GM18909 (cell line): Measurements from ENCODE around the gene PLEKHA5.

Source experiments
- ATAC-seq: cut with Tn5 transposase; IDR thresholded peaks from one replicate; pipeline ENCODE4 v1.9.1; 2021; ENCODE audit warnings: mild to moderate bottlenecking; ENCODE audit not compliant: unreplicated experiment, poor library complexity

PLEKHA5 gene

DNA sequence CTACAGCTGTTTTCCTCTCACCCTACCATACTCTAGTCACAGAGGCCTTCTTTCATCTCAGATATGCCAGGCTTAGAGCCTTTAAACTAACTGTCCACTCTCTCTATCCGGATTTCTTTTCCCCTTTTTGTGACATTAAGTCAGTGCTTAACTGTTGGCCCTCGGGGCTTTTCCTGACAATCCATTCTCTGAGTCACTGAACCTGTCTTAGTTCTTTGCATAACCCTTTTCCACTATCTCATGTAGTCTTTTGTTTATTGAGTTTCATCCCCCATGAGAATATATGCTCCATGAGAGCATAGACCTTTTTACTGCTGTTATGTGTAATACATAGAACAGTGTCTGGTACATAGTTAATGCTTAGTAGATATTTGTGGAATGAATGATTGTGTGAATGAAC is 68.7 kb downstream of the PLEKHA5 start:
- no peak for ATAC-seq

DNA sequence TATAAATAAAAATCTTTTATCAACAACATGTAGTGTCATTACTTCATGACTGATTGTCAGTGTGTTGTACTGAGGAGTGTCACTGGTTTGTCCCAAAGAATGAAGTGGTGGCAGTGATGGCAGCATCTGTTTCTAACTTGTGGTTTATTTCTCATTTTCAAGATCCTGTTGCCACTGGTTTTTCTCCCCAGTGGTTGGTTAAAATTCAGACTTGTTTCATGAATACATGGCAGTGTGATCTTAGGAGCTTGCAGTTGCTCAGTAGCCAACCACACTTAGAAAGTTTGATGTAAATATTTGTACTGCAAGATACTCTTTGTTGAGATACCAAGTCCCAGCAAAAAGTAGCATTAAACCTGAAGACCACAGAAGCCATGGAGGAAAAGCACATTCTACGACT is 69.8 kb downstream of the PLEKHA5 start:
- no peak for ATAC-seq

DNA sequence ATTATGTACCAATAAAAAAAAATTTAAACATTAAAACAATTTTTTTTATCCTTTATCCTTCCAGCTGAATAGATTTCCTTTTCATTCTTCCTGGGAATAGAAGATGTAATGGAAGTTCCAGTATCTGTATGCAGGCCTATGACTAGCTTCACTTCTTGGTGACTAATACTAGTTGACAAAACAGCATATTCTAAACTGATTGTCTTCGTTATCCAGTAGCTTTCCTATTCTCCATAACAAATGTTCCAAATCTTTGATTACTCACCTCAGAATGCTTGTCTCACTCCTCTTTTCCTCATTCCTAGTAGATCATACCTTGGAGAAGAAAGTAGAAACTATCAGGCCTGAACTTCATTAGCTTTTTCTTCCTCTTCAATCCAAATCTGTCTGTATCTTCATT is 70.7 kb downstream of the PLEKHA5 start:
- ATAC-seq, result no peak

DNA sequence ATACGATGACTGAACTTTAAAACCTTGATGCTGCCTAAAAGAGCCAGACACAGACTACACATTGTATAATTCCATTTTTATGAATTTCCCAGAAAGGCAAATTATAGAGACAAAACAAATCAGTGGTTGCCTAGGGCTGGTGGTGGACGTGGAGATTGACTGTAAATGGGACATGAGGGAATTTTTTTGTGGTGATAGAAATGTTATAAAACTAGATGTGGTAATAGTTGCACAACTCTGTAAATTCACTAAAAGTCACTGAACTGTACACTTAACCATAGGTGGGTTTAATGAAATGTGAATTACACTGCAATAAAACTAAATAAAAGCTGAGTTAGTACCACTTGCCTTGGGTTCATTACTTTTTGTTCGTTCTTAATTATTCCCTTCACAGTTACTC is 72.1 kb downstream of the PLEKHA5 start:
- ATAC-seq, result no peak

DNA sequence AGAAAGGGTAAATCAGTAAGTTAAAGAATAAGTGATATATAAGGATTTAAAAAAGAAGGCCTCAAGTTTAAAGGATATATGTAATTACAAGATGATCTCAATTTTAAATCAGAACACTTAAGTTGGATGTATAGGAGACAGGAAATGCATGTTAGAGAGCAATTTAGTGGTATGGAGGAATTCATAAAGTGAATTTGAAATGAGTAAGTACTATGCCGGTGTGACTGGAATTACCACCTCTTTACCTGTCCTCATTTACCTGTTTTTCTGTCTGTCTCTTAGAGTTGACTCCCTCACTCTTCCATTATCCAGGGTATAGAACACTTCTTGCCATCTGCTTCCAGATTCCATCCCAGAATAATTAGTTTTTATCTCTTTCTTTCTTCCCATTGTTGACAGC is 73.5 kb downstream of the PLEKHA5 start:
- no peak for ATAC-seq

DNA sequence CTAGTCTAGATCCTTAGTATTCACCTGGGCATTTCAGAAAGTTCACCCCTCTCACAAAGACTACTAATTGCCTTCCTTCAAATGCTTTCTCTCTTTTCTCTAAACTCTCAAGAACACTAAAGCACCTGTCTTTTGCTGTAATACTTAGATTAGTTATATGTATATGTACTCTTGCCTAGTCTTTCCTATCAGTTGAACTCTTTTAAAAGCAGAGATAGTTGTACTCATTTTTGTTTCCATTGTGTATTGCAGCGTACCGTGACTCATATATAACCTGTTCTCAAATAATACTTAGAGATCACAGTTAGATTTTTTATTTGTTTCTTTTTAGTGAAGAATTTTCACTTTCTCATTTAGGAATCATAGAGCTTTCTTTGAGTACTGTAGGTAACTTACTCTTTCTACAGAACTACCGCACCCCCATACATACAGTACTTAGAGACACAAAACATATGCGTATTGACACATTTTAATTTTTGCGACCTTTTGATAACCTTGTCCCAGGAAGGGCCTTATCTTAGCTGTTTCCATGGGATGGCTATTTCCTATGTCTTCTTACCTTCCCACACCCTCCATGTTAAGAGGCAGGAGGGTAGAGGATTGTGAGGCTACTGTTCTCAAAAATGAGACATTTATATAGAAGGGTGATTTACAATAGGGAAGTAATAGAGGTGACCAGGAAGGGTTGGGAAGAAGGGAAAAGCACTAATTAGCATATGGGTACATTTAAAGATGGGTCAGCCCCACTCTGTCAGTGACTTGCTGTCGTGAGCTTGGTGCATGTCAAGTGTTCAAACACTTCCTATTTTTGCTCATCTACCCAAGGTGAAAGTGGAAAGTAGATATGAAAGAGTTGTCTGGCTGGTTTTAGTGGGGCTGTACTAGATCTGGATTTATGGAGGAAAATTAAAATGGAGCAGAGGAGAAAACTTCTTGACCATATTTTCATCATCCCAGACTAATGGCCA is 74.3 kb downstream of the PLEKHA5 start:
- ATAC-seq, result no peak

DNA sequence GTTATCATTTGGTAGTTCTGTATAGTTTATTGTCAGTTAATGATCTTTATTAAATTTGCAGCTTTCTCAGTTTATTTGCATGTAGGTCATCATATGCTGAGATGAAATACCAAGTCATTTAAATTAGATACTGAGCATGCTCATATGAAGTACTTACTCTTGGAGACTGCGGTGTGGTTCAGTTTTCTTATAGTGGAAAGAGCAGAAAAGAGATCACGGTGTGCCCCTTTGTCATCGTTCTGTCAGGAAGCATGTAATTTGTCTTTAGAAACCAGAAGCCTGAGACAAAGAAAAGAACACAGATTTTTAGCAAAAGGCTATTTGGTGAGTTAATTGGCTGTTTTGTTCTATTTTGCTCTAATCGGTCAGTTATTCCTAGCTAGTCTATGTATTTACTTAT is 75.6 kb downstream of the PLEKHA5 start:
- ATAC-seq, result no peak

DNA sequence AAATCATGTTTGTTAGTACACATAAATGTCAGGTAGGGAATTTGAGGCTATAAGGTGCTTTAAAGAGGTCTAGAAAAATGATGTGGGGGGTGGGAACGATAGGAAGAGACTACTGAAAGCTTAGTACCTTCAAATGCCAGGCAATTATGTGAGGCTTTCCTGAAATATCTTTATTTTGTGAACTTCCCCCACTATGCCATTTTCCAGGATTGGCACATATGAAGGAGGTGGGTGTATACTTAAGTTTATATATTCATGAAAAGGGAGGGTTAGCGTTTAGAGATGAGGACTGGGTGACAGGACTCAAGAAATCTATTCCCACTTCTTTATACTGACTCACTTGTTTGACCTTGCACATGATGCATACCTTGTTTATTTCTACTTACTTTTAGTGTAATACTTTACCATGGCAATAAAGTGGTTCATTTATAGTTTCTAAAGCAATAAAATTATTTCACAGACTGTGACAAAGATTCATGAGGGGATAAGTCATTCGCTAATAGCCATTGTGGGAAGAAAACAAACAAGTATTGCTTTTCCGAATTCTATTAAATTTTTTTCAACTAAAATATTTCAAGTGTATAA is 77.1 kb downstream of the PLEKHA5 start:
- ATAC-seq, result no peak

DNA sequence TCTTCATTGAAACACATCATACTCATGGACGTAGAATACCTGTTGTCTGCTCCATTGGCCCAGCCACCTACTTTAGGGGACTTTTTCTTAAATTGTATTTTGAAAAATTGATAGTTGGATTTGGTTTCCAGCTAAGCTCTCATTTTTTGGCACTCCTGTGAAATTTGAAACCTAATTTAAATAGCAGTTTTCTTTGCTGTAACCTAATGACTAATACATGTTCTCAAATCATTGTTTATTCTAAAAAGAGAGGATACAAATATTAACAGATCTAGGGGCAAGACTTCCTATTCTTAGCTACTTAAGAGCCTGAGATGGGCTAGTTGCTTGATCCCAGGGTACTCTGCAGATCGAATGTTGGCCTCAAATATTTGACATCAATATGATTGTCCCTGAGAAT is 78.9 kb downstream of the PLEKHA5 start:
- ATAC-seq, result no peak

DNA sequence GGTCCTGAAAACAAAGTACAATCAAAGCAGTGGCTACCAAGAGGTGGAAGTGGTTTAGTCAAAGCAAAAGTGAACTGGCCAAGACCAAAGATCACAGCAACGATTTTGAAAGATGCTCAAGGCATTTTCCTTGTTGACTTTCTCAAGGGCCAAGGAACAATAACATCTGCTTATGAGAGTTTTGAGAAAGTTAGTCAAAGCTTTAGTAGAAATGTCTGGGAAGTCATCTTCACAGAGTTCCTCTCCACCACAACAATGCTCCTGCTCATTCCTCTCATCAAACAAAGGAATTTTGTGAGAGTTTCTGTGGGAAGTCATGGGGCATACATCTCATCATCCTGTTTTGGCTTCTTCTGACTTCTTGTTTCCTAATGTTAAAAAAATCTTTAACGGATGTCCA is 80.1 kb downstream of the PLEKHA5 start:
- ATAC-seq, result no peak

DNA sequence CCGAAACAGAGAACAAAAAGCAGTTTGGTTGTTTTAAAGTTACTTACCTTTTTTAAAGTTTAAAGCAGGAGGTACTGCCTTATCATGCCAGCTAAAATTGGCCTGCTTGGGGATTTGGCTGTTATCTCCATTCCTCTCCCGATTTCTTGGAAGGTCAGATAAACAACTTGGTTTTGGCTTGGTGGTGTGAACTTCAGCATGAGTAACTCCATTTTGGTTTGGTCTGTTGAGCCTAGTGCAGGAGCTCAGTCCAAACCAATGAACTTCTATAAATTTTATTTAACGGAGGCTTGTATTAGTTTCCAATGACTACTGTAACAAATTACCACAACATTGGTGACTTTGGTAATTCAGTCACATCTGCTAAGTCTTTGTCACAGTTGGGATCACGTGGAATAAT is 82.3 kb downstream of the PLEKHA5 start:
- ATAC-seq, result no peak

DNA sequence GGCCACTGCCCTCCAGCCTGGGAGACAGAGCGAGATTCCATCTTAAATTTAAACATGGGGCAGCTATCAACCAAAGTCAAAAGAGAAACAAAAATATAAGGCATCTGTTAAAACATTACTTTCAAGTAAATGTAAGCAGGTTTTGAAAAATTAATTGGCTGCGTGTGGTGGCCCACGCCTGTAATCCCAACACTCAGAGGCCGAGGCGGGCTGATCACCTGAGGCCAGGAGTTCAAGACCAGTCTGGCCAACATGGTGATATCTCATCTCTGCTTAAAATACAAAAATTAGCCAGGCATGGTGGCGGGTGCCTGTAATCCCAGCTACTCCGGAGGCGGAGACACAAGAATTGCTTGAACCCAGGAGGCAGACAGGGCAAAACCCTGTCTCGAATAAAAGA is 82.7 kb downstream of the PLEKHA5 start:
- no peak for ATAC-seq

DNA sequence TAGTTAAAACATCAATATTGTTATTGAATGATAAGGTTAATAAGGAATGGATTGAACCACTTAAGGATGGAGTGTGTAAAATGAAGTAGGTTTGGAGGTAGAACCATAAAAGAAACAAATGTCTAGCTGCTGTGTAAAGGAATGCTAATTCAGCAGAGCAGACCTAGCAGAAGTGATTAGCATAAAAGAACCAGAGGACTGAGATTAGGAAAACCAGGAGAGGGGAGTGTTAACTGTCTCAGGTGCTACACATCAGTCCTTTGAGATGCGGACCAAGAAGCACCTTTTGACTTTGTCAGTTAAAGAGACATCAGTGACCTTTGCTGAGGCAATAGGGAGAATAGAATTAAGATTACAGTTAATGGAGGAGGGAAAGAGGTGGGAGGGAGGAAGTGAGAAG is 84.5 kb downstream of the PLEKHA5 start:
- ATAC-seq, result no peak

DNA sequence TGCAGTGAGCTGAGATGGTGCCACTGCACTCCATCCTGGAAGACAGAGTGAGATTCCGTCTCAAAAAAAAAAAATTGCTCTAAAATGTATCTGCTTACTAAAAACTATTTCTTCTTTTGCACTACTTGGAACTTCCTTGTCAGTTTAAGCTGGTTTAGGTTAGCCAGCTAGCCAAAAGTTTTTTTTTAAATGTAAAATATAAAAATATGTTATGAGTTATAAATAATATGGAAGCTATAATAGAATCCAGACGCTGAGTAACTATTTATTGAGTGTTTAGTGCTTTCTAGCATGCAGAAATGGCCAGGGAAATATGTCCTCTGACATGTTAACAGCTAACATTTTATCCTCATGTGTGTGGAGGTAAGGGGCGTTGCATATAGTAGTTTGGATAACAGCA is 85.6 kb downstream of the PLEKHA5 start:
- no peak for ATAC-seq

DNA sequence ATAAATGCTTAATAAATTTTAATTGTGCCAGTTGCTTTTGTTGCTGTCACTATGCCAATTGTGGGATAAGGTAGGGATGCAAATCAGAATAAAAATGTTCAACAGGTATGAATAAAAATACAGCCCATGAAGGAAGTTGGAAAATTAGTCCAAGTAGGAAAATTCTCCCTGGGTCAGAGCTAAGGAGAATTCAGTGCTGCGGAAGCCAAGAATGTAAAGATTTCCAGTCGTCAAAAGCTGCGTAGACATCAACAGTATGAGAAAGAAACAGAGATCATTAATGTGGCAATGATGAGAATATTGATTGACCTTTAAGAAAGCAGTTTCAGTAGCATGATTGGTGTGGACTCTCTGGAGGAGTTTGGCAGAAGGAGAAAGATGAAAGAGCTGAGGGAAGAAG is 87.9 kb downstream of the PLEKHA5 start:
- no peak for ATAC-seq

DNA sequence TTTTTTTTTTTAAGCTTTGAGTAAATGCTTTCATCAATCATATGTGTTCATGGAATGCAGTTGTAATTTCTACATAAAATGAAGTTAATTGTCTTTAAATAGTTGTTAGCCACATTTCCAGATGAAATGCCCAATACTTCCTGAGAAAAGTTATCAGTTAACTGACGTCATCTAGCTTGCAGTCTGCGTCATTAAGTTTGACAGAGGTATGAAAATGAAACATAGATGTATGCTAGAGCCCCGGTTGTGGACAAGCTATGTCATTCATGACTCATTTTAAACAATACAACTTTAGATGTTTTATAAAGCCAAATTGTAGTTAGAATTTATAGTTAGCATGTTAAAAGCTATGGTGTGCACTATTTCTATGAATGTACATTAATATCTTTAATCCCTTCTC is 90.7 kb downstream of the PLEKHA5 start:
- no peak for ATAC-seq

DNA sequence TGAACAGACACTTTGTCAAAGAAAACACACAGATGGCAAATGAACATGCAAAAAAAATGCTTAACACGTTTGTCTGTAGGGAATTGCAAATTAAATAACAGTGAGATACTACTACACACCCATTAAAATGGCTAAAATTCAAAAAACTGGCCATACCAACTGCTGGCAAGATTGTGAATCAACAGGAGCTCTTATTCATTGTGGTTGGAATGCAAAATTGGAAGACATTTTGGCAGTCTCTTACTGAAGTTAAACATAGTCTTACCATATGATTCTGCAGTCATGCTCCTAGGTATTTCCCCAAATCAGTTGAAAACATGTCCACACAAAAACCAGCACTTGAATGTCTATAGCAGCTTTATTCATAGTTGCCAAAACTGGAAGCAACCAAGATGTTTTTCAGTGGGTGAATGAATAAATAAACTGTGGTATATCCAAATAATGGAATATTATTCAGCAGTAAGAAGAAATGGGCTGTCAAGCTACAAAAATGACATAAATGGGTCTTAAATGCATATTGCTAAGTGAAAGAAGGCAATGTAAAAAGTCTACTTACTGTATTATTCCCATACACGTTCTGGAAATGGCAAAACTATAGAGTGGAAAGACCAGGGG is 91.4 kb downstream of the PLEKHA5 start:
- ATAC-seq, result no peak

DNA sequence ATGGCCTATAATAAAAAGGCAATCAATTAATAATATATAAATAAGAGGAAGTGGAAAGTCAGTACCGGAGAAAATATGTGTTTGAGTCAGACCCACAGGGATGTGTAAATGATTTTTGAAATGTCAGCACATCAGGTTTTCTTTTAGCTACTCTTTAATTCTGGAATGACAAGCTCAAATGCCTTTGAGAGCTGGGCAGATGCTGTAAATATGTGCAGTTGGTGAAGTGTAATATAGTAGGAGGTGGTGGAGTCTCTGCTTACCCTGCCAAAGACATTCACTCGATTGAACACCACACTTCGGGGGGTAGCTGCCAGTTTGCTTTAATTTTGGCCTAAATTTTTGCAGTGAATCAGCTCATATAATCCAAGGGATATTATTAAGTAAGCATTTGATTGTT is 93.0 kb downstream of the PLEKHA5 start:
- no peak for ATAC-seq

DNA sequence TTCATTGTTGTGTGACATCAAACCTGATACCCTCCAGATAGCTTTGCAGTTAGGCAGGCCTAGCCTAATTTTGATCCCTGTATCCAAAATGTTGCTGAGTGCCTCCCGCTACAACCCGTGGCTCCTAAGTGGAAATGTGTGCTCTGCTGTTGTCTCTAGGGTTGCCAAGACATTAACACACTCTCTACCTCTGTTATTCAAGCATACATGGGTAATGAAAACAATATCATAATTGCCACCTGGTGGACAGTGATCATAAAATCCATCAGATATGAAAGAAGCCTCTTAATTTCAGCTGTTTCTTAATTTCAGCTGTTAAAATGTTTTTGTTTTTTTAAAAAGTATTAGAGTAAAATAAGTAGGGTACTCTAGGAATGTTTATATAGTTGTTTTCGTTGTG is 93.5 kb downstream of the PLEKHA5 start:
- no peak for ATAC-seq

DNA sequence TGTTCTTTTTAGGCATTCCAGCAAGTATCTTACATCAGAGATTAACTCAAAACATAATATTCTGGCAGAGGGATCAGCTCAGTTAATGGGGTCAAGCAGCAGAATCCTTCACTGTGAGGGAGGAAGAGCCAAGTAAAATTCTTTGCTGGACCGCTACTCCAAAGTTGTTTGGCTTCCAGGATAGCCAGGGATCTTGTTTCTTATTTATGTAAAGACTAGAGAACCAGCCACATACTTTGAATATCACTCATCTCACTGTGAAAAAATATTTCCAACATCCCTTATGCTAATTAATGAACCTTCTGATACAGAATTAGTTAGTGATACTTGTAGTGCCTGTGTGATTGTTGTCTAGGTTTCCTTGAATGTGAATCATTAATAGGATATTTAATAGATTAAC is 94.2 kb downstream of the PLEKHA5 start:
- ATAC-seq, result no peak

DNA sequence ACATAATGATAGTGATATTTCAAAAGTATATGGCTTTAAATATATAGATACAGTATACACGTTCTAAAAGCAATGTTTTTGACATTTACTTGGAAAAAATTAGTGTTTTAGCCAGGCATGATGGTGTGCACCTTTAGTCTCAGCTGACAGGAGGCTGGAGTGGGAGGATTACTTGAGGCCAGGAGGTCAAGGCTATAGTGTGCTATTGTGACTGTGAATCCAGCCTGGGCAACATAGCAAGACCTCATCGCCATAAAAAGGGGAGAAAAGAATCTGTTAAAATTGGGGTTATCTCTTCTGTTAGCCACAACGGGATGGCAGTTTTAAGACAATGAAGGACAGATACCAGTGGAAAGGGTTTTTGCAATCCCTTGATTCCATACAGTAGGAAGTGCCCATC is 95.2 kb downstream of the PLEKHA5 start:
- ATAC-seq, result no peak
